Omental fat pad (tissue), 4 donors: ENCODE data around the gene GVQW3. TPM values are rescaled to one million over a fixed set of nuclear protein-coding genes. Genes with fewer than 3 reads are reported as not detected.

Source experiments
- ATAC-seq: fragments of 150-250 bp; one replicate; pipeline ENCODE4 v1.9.1; 2016; ENCODE audit warnings: mild to moderate bottlenecking, moderate library complexity; ENCODE audit not compliant: low FRiP score
- DNase-seq: peaks from one replicate; pipeline ENCODE4 v3.0.0-alpha.2; 2019; ENCODE audit warnings: low spot score
- CTCF ChIP-seq, 3 donors: fragments of 450-650 bp; IDR thresholded peaks; one replicate each; pipeline ENCODE4 v1.5.1; 2016 to 2017; ENCODE audit warnings: antibody characterized with exemption in 3 of 3, mild to moderate bottlenecking in 3 of 3, moderate library complexity in 2 of 3
- total RNA-seq, 4 donors: library from RNA; depleted of rRNA; stranded (reverse); fragments of >200 nt; gene quantifications; one replicate each; pipeline ENCODE4 v1.1.0, GENCODE V29; 2016

GVQW3 gene
- 1 to 10 TPM in 3 of 4 donors, under 1 TPM in 1; 0.96 to 2.0 (median 1.4) TPM for total RNA-seq

DNA sequence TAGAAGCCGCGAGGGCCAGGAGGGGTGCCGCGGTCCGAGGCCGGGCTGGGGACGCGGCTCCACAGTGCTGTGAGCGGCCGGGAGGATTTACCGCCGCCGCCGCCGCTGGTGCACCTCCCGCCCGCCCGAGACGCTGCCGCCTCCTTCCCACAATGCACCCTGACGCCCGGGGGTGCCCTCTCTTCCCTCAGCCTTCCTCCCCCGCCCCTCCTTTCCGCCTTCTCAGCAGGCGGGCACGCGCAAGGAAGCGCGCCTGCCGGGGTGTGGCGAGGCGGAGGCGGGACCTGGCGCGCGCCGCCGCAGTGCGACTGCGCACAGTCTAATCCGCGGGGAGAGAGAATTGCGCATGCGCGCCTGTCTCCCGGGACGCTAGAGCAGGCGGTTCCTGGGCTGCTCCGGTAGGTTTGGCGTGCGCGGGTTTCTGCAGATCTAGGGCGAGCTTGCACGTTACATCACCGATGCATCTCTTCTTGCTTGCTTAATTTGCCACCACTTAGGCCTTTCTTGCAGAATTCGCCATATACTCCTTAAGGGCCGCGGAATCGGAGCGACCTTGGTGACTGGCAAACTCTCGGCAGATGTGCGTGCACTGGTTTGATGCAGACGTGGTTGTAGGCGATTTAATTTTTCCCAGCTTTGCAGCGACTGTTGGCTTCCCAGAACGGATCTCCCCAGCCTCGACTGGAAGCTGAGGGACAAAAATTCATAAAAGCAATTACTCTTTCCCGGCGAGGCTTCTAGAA is at the start of gene GVQW3, which contains the start of gene THAP12:
GVQW3 (plus strand) TSS at position 347 of the 743 bp plus-strand sequence. CDS start 506 bp downstream, outside the sequence.
THAP12 (minus strand) TSS at position 156 of the 743 bp plus-strand sequence. CDS start 296 bp downstream, outside the sequence.
- ATAC-seq: peak; percentile 97
- peak; percentile 84 for DNase-seq
- TF ChIP-seq CTCF (IDR thresholded peaks at IDR 0.05): no peak

DNA sequence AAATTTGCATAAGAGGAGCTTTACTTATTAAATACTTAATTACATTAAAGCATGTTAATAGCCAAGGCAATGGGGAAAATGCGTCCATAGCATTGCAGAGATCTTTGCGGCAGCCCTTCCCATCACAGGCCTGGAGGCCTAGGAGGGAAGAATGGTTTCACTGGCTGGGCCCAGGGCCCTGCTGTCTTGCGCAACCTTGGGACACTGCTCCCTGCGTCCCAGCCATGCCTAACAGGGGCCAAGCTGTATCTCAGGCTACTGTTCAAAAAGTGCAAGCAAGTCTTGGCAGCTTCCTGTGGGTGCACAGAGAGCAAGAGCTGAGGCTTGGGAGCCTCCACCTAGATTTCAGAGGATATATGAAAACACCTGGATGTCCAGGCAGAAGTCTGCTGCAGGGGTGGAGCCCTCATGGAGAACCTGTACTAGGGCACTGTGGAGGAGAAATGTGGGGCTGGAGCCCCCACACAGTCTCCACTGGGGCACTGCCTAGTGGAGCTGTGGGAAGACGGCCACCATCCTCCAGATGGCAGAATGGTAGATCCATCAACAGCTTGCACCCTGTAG is 46.2 kb upstream of the GVQW3 start:
- ATAC-seq: no peak
- TF ChIP-seq CTCF (IDR thresholded peaks at IDR 0.05): no peak
- no peak for DNase-seq

DNA sequence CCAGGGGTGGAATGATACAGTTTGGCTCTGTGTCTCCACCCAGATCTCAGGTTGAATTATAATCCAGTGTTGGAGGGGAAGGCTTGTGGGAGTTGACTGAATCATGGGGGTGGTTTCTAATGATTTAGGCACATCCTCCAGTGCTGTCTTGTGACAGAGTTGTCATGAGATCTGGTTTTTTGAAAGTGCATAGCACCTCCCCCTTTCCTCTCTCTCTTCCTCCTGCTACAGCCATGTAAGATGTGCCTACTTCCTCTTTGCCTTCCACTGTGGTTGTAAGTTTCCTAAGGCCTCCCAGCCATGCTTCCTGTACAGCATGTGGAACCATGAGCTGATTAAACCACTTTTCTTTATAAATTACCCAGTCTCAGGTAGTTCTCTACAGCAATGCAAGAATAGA is 45.3 kb upstream of the GVQW3 start:
- DNase-seq (no peak), ATAC-seq (no peak)
- TF ChIP-seq CTCF (IDR thresholded peaks at IDR 0.05): no peak

- no peak for DNase-seq
- ATAC-seq: no peak
- TF ChIP-seq CTCF (IDR thresholded peaks at IDR 0.05): no peak
Measured at GRCh38 chr11:76336597-76336996, 44.5 kb upstream of the GVQW3 start.

- no peak for ATAC-seq
Measured at GRCh38 chr11:76337469-76337868, 43.7 kb upstream of the GVQW3 start.

GRCh38 chr11:76337923-76338322 is 43.2 kb upstream of the GVQW3 start:
- no peak for TF ChIP-seq CTCF (IDR thresholded peaks at IDR 0.05)
- DNase-seq (no peak), ATAC-seq (no peak)

More at GRCh38 chr11:76337469-76337868, 43.7 kb upstream of the GVQW3 start:
- no peak for DNase-seq
- TF ChIP-seq CTCF (IDR thresholded peaks at IDR 0.05): no peak

DNA sequence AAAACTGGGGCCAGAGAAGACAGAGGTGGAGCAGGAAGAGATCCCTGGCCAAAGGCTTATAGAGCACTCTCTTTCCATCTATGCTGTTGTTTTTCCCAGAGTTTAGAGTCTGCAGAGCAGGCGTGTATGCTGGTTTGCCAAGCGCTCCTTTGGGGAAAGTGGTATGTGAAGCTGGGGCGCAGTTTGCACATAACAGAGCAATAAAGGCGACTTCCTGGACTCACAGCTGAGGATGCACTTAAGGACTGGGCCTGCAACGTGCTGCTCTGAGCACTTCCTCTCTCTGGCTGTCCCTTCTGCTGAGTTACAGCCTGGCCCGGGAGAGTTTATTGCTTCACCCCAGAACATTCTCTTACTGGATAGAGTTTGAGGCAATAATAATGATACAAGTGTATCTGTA is 41.9 kb upstream of the GVQW3 start:
- ATAC-seq (peak; percentile 56), DNase-seq (no peak)
- no peak for TF ChIP-seq CTCF (IDR thresholded peaks at IDR 0.05)
